ENCODE measurements around the gene HYLS1.

HYLS1 gene

DNA sequence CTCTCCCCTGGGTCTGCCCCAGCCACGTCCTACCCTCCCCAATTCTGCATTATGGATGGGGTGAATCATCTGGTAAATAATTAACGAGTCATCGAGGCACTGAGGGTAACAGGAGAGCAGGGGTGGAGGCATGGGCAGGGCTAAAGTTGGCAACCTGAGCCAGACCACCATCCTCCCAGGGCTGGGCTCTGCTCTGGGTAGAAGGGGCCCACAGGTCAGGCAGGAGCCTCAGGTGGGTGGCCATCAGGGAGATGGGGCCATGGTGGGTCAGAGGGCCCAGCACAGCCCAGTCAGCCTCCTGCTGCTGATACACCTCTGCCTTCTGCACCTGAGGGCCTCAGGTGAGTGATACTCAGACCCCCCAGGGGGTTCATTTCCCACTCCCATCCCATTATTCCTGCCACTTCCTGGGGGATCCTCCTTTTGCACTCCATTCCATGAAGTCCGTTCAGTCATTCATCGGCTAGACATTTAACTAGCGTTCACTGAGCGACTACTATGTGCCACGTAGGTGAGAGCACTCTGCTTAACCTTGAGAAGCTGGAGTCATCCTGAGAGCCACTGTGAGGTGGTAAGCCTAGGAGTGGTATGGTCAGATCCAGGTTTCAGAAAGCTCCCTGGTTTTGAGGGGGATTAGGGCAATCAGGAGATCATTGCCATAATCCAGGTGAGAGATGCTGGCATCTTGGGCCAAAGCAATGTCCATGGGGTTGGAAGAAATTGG lies 58.5 kb downstream of the HYLS1 start, which contains the start of gene VSIG10L2:
TSS of gene VSIG10L2 (plus strand) at position 248 of the 724 bp plus-strand sequence. CDS start at position 260, 12 bp downstream.
- no peak for DNase-seq (ENCODE audit: low read depth)
- no peak for TF ChIP-seq CTCF (conservative IDR thresholded peaks at IDR 0.05; ENCODE audit: low read depth, low read length)
- H3K4me3 ChIP-seq (ENCODE audit: low read depth, low read length), result no peak within 1 kb of the TSS

DNA sequence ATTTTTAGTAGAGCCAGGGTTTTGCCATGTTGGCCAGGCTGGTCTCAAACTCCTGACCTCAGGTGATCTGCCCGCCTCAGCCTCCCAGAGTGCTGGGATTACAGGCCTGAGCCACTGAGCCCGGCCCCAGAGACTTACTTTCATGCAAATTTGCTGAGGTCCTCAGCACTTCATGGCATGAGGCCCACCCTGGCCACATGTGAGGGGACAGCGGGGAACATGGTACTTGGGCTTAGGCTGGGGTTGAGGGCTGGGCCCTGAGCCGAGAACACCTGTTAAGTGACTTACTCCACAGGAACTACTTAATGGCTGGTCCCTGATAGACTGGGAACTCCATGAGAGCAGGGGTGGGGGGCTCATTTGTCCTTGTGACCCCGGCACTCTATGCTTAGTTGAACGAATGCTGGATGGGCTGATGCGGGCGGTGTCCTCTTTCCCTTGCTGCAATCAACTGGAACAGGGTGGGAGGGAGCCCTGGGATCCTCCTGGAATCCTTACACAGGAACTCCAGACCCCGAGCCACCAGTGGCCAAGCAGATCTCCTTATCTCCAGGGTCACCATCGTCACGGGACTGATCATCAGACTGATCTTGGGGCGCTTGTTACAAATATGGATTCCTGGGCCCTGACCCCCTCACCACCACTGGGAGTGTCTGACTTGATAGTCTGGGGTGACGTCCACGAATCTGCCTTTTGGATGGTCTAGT lies 59.4 kb downstream of the HYLS1 start:
- TF ChIP-seq CTCF (conservative IDR thresholded peaks at IDR 0.05; ENCODE audit: low read depth, low read length), result no peak
- no peak for DNase-seq (ENCODE audit: low read depth)

GRCh38 chr11:125947419-125948277 lies 60.2 kb downstream of the HYLS1 start:
- no peak overlapping the region for H3K4me3 ChIP-seq (ENCODE audit: low read depth, low read length)
- no peak for TF ChIP-seq CTCF (conservative IDR thresholded peaks at IDR 0.05; ENCODE audit: low read depth, low read length)
- DNase-seq (ENCODE audit: low read depth), result no peak

More for the DNA sequence above, 59.4 kb downstream of the HYLS1 start:
- no peak overlapping the region for H3K4me3 ChIP-seq (ENCODE audit: low read depth, low read length)

DNA sequence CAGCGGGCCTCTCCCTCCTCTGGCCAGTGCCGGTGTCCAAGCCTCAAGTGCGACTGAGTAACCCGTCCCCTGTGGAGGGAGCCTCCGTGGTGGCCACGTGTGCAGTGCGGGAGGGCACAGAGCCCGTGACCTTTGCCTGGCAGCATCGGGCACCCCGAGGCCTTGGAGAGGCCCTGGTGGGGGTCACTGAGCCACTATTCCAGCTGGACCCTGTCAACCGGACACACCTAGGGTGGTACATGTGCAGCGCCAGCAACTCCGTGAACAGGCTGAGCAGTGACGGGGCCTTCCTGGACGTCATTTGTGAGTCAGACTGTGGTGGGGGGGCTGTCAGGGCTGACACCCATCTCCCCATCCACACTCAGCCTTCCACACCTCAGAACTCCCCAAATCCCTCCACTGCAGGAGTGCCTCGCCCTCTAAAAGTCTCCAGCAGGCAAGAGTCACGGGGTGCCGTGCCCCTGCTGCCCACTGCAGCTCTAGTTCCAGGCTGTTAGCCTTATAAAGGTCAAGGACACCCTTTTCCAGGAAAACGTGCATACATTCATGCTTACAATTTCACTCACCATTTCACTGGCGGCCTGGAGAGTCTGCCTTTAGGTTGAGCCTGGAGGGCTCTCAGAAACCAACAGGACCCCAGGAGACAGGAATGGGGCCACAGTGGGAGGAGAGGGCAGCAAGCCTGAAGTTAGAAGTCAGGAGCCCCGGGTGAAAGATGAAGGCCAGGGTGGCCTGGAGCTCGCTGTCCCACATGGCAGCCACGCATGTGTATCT lies 61.0 kb downstream of the HYLS1 start:
- H3K4me3 ChIP-seq (ENCODE audit: low read depth, low read length), result no peak overlapping the region
- TF ChIP-seq CTCF (conservative IDR thresholded peaks at IDR 0.05; ENCODE audit: low read depth, low read length), result no peak
- DNase-seq (ENCODE audit: low read depth), result no peak

GRCh38 chr11:125949271-125950177 lies 62.1 kb downstream of the HYLS1 start:
- DNase-seq (ENCODE audit: low read depth), result no peak
- H3K4me3 ChIP-seq (ENCODE audit: low read depth, low read length), result no peak overlapping the region
- no peak for TF ChIP-seq CTCF (conservative IDR thresholded peaks at IDR 0.05; ENCODE audit: low read depth, low read length)

All from choroid plexus epithelial cell (primary cell).